Measurements from ENCODE around the gene MYL2. TPM values are rescaled to one million over a fixed set of nuclear protein-coding genes. Genes with fewer than 3 reads are reported as not detected.

Gene MYL2
- total RNA-seq, 1 donor from 2014 or later: not detected

DNA sequence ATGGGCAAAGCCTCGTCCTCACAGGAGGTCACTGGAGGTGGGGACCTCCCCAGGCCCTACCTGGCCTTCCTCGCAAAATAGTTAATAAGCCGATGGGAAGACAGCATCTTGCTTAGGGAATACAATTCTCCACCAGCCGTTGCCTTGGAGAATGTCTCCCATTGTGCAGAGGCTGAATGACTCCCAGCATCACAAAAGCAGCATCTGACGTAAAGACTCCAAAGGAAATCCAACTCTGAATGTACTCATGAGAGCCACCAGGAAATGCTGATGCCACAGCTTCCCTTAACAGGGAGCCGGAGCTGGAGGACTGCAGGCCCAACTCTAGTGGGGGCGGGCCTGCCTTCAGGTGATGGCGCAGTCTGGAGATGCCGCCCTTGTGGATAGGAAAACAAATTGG lies 58.0 kb downstream of the MYL2 start:
- Mint-ChIP-seq H3K36me3 (no peaks in the 10 kb centered on the region), H3K27me3 (ENCODE audit: low read depth) (no peaks in the 10 kb centered on the region), H3K4me1 (peaks cover 2% of the 10 kb centered on the region), H3K9me3 (peaks cover 4% of the 10 kb centered on the region), H3K4me3 (no peak overlapping the region), H3K27ac (no peak overlapping the region)
- no peak for DNase-seq (ENCODE audit: low spot score in 2 of 2, unreplicated experiment in 2 of 2)
- no peak for TF ChIP-seq CTCF (IDR thresholded peaks at IDR 0.05; ENCODE audit: unreplicated experiment)

DNA sequence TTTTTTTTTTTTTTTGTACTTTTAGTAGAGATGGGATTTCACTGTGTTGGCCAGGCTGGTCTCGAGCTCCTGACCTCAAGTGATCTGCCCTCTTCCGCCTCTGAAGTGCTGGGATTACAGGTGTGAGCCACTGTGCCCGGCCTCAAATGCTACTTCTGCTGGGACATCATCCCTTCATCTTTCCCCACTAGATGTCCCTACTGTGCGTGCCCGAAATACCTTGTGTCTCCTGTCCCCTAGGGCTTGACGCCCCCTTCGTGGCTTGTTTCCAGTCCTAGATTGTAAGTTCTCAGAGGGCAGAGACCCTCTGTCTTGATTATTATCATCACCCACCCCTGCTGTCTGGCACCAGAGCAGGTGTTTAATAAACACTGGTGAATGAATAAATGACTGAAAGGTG lies 58.6 kb downstream of the MYL2 start:
- Mint-ChIP-seq H3K27me3 (ENCODE audit: low read depth) (no peaks in the 10 kb centered on the region), H3K27ac (no peak overlapping the region), H3K4me3 (no peak overlapping the region), H3K9me3 (peaks cover 4% of the 10 kb centered on the region), H3K36me3 (no peaks in the 10 kb centered on the region), H3K4me1 (peaks cover 2% of the 10 kb centered on the region)
- TF ChIP-seq CTCF (IDR thresholded peaks at IDR 0.05; ENCODE audit: unreplicated experiment): no peak
- DNase-seq (ENCODE audit: low spot score in 2 of 2, unreplicated experiment in 2 of 2): no peak

Other genes starting within 250 kb of the MYL2 start
- gene HVCN1, start 231.5 kb downstream of the MYL2 start, total RNA-seq: 5.1 to 7.0 TPM (median 6.1 TPM) in 3 replicates
- 147 to 156 TPM (median 150 TPM) in 3 replicates for gene PPP1CC, start 177.7 kb downstream of the MYL2 start, total RNA-seq
- gene CCDC63, start 73.6 kb downstream of the MYL2 start, total RNA-seq: not detected in 3 replicates
- 26.9 to 31.3 TPM (median 28.3 TPM) in 3 replicates for gene CUX2, start 113.6 kb upstream of the MYL2 start, total RNA-seq